HG03442 (cell line): ENCODE data around the gene ERBB4.

ENCODE experiments used
- ATAC-seq: cut with Tn5 transposase; IDR thresholded peaks from one replicate; pipeline ENCODE4 v1.9.1; 2021; ENCODE audit warnings: mild to moderate bottlenecking, moderate library complexity; ENCODE audit not compliant: unreplicated experiment

Gene ERBB4

DNA sequence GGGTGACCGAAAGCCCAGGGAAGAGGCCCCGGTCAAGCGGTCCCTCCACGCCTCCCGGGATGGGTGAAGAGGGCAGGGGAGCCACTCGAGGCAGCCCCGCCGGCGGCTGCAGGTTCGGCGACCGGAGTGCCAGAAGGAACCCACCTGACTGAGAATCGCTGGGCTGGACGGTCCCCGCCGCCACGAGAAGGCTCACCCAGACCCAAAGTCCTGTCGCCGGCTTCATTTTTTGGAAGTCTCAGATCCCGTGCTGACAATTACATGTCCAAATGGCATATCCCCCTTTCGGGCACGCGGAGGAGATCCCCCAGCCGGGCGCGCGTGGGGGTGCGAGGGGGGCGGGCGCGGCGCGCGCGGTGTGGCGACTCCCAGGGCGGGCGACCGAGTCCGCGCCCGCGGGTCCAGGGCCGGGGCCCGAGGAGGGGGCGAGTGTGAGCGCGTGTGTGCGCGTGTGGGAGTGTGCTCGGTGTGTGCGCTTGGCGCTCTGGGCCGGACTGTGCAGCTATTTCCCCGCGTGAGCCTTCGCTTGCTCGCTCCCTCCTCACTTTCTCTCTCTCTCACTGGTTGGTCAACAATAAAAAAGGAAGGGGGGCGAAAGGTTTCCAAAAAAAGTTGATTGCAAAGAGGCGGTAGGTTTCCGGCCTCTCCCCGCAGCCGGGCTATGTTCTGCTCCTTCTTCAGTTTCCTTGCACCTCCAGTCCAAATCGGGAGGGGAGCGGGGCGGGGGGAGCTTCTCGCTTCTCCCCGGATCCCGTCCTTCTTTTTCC lies at the start of gene ERBB4:
Gene ERBB4, minus strand, starts transcription at position 498 of the 767 bp plus-strand sequence. Its CDS starts 272 bp downstream, at position 226.
- ATAC-seq = no peak

DNA sequence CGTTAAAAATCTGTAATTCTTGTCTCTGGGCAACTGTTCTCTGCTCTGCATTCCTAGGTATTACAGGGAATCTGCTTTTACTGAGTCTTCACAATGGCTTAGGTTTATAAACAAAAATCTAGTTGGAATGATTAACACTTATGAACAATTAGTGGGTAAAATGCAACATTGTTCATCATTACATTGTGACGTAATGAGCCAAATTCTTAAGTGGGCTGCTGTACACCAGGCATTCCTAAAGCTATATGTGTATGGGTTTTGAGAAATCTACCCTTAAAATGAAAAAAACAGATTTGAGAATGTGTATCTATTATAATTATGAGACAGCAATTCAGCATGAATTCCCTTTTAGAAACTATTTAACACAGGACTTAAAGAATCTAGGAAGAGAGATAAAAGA lies 41.5 kb upstream of the ERBB4 start:
- ATAC-seq = no peak

DNA sequence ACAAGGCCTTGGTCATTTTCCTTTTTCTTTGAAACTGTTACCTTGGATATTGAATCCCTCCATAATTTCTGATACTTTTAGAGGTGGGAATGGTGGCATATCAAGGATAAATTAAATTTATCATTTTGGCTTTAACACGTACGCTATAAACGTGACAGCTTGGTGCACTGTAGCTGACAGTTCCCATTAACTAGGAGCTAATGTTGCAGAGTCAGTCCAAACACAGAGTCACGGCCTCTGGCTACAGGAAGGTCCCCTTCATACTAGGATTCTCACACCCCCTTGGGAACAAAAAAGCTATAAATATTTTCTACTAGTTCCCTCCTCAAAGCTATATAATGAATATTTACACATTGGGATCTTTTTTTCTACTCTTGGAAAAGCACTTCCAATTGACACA lies 17.7 kb upstream of the ERBB4 start:
- no peak for ATAC-seq

DNA sequence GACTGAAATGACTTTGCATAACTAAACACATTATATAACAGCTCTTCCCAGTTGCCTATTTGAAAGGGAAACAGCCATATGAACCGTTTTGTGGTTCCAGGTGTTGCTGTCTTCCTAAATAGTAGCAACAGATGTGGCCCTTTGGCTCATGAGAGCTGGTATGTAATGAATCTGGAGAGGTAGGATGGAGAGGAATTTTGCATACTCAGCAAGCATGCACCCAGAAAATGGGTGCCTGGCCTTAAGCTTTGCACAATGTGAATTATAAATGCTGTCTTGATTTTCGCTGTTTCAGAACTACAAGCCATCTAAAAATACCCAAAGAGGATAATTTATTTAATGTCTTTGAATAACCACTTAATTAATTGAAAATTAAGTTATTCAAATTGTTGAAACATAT lies 15.6 kb upstream of the ERBB4 start:
- ATAC-seq = no peak

DNA sequence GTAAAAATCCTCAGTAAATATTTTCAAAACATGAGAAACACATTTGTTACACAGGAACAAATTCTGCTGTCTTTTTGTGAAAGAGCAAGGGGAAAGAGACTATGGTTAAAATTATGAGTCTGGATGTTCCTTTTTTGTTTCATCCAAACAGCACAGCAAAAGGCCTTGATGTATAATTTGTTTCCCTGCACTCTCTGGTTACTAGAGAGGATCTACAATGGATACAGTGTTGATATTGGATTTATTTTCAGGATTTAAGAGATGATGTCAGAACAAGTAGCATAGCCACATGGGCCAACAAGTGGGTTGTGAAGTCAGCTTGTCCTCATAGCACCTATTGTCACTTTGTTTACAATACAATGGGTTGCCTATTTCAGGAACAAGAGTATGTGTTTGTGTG lies 11.3 kb upstream of the ERBB4 start:
- ATAC-seq = no peak

DNA sequence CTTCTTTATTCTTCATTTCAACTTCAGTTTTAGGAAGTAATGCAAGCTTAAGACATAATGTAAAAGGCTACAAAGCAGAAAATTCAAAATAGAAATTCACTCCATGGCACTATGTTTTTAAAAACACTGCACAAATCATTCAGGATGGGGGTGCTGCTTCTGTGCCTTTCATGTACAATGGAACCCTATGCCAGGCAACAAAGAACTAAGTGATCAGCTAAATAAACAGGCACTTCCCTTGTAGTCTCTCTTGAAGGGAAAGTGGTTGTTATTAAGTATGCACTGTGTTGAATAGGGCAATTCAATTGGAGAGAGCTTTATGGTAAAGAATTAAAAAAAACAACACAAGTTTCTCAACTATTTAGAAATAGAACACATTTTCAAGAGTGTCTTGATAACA lies 10.9 kb upstream of the ERBB4 start:
- ATAC-seq = no peak

DNA sequence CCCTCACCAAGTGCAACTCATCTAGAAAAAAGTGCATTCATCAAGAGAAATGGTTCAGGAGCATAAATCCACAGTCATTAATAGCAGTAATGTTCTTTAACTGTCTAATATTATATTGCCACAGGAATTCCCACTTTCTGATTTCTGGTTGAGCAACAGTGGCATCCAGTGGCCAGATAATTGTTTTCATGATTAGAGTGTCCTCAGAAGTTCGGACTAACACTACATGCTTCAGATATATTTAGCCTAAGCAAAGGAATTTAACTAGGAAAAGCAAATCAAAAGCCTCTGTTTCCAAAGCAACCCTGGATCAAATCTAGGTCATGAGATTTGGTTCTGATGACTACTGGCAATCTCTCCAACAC lies 9.8 kb upstream of the ERBB4 start:
- no peak for ATAC-seq

DNA sequence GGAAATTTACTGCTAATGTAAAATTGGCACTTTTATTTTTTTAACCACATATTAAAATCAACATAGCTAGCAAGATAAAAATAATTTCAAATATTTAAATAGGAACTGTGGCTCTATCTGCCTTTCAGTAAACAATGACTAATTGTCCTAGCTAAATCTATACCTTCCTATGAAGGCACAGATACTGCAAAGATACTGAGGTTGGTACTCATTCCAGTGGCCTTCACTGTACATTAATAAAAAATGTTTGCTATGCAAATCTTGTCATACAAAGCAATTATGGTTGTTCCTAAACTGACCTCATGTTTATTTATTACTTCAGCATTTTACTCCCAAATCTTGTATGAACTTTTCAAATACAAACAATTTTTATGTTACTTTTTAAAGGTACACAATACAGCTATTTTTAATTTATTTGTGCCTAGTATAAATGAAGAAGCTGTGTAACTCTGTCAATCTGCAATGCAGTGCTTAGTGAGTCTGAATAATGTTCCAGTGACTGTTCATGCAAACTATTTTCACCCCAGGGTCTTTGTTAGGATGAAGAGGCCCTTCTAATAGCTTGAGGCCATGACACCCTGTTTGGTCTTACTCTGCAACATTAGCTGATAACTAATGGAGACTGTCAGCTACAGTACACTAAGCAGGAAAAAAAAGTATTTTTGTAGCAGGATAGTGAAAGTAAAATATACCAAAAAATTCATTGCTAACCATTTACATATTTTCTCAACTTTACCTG lies 9.3 kb upstream of the ERBB4 start:
- ATAC-seq = no peak

DNA sequence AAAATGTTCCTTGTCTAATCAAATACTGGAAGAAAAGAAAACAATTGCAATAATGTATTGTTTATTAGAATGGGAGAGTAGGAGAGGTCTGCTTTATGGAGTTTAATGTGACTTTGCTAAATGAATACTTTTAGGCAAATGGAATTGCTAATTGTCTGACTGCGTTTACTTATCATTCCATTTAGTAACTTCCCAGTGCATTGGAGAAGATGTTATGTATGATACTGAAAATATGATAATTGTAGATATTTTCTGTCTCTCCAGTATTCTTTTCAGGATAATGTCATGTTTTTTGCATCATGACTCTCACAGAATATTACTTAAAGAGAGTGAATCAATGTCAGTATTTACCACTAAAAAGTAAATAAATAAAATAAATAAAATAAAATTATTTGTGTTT lies 8.1 kb upstream of the ERBB4 start:
- ATAC-seq = no peak

DNA sequence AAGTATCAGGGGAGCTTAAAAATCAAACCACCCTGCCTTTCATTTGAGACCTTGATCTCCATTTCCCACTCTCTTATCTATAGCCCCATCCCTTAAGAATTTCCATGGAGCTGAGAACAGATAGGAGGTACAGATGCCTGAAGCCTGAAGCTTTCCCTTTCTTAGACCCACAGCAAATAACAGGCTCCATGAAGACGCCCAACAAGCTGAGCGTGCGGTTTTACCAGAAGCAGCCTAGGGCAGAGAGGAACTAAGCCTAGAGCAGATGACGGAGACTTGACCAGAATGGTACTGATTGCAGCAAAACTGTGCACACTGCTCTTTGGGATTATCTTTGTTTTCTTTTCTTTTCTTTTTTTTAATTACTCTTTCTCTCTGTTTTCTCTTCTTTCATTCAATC lies 1.7 kb upstream of the ERBB4 start:
- ATAC-seq = peak; percentile 32

DNA sequence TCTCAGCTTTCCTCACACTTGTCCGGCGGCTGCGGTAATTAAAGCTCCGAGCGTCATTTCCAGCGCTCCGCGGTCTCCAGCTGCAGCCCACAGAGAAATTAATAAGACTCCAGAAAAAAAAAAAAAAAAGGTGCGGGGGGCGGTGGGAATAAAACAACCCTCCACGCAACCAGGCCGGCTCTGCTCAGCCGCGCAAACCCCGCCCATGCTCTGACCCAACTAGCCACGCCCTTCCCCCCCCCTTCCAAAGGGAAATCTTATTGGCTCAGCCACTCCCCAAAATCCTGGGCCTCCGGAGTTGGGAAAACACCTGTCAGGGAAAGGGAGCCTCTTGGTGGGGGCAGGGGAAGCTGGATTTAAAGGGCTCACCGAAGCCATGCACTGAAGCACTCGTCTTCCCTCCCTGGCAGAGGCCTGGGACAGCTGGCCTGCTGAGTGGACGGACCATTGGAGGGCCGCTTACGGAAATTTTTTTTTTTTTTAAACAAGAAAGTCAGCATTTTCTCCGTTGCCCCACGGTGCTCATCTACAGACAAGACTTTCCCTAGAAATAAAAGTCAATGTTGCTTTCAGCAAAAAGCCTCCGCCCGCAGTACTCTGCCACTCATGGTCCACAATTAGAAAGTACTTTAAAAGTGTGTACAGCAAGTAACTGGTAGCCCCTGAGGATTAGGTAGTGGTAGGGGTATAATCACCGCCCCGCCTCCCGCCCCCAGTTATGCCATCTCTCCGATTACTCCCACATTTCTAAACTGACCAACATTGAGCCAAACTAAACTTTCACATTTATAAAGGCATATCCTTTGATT lies 674 bp upstream of the ERBB4 start:
- no peak for ATAC-seq

DNA sequence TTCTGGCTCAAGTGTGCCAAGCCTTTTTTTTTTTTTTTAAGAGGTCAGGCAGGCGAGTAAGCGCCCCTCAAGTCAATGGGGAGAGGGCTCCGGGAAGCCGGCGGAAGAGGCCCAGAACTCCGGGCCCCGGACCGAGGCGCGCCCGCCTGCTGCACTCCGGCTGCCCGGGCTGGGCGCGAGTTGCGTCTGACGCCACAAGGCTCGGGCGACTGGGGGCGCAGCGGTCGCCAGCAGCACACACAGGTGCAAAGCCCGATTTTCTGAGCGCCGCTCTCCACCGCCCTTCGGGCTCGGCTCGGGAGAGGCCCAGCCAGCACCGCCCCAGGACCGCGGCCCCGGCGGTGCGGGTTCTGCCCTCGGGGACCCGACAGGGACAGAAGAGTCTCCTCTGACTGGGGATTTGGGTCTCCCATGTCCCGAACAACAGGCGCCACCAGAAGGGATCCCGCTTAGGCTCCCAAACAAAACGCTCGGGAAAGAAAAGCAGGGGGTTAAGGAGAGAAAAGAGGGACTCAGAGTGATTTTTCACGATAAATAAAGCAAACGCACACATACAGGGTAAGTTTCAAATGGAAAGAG lies 787 bp downstream of the ERBB4 start:
- no peak for ATAC-seq

DNA sequence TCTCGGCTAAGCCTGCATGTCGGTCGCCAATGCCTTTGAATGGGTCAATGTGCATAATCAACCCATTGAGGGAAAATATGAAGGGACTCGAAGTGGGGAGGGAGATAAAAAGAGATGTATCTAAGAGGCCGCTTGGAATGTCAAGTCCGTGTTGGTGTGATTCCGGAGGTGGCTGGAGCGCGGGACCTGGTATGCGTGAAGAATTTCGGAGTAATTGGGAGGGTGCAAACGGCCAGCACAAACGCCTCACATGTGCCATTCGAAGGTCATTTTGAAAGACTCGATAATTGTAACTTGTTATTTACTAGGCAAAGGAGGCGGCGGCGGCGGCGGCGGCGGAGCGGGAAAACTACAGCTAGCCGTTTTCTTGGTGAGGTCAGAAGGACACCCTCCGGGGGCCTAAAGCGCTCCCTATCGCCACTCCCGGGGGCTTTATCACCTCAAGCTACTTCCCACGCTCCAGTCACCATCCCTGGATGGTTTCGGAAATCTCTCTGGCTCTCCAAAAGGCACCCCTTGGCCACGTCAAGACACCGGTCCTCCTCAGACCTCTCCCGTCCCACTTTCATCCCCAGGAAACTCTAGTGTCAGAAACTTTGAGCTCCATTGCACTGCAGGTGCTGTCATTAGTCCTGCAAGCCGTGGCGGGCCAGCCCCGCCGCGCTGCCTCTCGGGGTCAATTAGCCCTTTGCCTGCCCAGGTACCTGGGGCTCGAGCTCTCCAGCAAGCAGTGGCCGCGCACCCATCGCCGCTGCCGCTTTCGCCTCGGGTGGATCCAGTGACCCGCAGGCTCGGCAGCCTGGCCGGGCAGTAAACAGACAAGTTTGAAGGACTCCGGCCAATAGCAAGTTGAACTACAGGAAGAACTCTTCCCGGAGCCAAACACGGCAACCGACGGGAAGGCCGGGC lies 1.5 kb downstream of the ERBB4 start:
- no peak for ATAC-seq

DNA sequence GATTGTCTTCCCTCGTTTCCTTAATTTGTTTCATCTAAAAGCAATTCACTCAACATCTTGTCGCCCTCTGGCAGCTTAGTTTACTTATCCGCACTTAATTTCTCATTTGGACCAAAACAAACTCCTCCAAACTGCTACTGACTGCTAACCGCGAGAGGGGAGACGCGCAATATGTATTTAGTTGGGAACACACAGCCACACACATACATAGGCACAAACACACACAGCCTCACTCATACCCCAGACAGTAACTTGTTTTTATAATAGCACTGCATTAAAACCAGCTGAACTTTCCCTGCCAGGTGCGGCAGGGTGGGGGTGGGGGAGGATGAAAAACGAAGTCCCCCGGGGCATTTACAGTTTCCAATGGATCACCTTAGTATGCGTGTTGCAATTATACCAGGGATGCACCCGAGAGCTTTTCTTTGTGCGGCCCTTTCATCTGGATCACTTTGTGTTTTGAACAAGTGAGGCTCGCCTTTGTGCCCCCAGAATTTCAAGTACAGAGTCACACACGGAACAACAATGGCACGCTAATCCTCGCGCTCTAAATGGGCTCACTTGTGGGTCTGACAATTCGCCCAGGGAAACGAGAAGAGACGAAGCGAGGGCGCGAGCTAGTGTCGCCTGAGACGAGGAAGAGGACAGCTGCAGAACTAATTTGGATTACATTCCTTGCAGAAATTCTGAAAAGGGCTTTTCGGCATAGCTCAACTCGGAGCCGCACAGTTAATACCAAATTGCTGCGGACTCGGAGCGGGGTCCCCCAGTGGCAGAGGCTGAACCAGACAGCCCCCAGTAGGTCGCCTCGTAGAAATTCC lies 2.4 kb downstream of the ERBB4 start:
- ATAC-seq = no peak

DNA sequence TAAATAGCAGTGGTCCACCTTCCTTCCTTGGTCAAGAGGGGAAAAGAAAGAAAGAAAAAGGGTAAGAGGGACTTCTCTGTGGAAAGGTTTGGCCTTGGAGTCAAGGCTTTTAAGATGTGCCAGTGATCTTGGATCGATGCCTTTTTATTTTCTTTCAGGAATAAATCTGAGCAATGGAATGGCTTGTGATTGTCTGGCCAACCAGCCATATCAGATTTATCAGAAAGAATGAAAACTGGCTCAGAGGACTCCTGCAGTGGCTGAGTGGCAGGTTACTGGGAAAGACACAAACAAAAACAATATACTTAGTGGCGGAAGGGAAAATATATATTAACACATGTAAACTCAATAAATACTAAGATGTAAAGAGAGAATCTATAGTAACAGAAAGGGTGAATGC lies 4.3 kb downstream of the ERBB4 start:
- no peak for ATAC-seq

DNA sequence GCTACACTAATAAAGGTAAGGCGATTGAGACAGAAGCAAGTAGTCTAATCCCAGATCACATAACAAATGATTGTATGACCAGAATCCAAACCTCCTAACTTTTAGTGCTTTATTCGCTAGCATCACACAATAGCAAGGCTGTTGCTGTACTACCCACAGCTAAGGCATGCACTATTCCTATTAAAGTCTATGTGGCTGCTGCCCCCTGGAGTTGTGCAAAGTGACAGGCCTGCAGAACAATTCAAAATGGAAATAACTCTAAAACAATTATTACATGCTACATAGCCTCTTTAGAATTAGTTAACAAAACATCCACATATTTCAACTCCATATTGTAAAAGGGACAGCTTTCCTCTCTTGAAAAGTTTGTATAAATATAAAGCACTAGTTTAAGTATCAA lies 6.0 kb downstream of the ERBB4 start:
- ATAC-seq = no peak

DNA sequence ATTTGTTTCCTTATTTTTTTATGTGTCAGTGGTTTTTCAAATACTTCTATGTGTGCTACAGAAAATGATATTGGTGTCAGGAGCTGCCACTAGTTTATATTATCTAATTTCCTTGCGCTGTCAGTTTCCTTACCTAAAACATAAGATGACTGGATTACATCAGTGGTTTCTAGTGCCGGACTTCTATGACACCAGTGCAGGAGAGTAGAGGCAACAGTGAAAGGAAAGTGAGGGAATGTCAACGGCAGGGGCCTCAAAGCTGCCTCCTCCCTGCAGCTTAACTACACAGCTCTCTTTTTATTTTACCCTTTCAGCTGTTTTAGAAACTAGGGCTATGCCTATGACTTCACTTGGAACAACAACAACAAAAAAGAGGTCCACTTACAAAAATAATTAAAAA lies 6.5 kb downstream of the ERBB4 start:
- ATAC-seq = no peak

DNA sequence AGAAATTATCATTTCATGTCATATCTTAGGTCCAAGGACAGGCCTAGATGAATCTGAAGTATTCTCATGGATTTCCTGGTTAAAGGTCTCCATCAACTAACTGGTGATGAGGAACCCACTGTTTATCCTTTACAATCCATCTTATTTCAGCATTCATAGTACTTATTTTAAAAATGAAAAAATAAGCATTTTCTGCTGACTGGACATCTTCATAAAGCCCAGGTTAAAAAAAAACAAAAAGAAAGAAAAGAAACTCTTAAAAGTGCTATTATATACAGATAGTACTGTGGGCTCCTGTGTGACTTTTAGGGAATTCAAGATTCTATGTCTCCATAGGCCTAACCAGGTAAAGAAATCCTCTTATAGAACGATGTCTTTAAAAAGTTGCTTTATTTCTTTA lies 7.1 kb downstream of the ERBB4 start:
- ATAC-seq = no peak

DNA sequence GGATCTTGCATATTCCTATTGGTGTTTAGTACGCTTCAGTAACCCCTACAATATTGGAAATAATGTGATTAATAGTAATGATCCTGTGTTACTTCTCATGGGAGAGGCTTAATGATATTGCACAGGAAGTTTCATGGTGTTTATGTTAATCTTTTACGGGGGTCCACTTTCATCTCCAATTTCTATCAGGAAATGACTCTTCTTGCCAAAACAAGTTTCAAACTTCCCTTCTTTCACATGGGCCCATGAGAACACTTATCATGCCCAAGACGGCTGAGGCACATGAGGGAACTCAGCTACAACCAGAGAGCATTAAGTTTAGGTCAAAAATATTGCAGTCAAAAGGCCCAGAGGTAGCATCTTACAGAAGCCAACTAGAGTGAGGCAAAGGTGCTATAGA lies 7.6 kb downstream of the ERBB4 start:
- ATAC-seq = no peak

DNA sequence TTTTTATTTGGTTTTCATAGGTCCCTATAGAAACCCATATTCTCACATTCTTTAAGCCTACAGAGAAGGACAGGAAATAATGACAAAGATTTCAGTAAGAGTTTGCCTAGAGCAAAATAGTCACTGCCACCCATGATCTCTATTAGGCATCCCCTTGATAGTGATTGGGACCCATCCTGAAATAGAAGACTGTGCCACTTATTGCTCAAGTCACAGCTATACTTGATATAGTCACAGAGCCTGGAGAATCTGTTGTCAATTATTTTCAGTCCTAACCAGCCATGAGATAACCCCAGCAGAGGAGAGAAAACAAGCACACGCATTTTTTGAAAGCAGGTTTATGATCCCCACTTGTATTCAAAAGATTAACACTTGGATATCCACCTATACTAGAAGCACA lies 8.2 kb downstream of the ERBB4 start:
- ATAC-seq = no peak
